GM23338 (cell line): Measurements from ENCODE around the gene CMC4. TPM values are rescaled to one million over a fixed set of nuclear protein-coding genes. Genes with fewer than 3 reads are reported as not detected.

Experiments
- ATAC-seq: fragments of 200-7000 bp; cut with Tn5 transposase; 3 replicates; pipeline ENCODE4 v1.9.1; 2020
- DNase-seq: peaks from one replicate; pipeline ENCODE4 v3.0.0-alpha.2; 2015; ENCODE audit warnings: low spot score
- H2AFZ ChIP-seq: fragments of 200-600 bp; sonication (generic); 2 replicates; pipeline ENCODE4 v1.8.0; 2016; ENCODE audit warnings: antibody characterized with exemption, mild to moderate bottlenecking, moderate library complexity
- H3F3A ChIP-seq: fragments of 200-600 bp; sonication (generic); replicated peaks from 2 replicates; pipeline ENCODE4 v1.8.0; 2017; ENCODE audit warnings: antibody characterized with exemption, mixed run types, low read depth
- H3K27ac ChIP-seq: fragments of 200-600 bp; sonication (generic); 2 replicates; pipeline ENCODE4 v1.6.1; 2016; ENCODE audit warnings: low read depth
- H3K27me3 ChIP-seq: fragments of 200-600 bp; sonication (generic); 2 replicates; pipeline ENCODE4 v1.8.0; 2016; ENCODE audit warnings: mild to moderate bottlenecking, mixed run types, moderate library complexity; ENCODE audit not compliant: insufficient read depth
- H3K36me3 ChIP-seq: fragments of 200-600 bp; sonication (generic); 2 replicates; pipeline ENCODE4 v1.8.0; 2016; ENCODE audit warnings: mild to moderate bottlenecking; ENCODE audit not compliant: insufficient read depth
- H3K4me1 ChIP-seq: fragments of 200-600 bp; sonication (generic); 2 replicates; pipeline ENCODE4 v1.8.0; 2016; ENCODE audit warnings: mild to moderate bottlenecking, moderate library complexity; ENCODE audit not compliant: insufficient read depth
- H3K4me2 ChIP-seq: fragments of 200-600 bp; sonication (generic); 2 replicates; pipeline ENCODE4 v1.7.1; 2017; ENCODE audit warnings: mixed run types
- H3K4me3 ChIP-seq: fragments of 200-600 bp; sonication (generic); 2 replicates; pipeline ENCODE4 v1.6.1; 2016; ENCODE audit warnings: mixed run types
- H3K79me2 ChIP-seq: fragments of 200-600 bp; sonication (generic); replicated peaks from 2 replicates; pipeline ENCODE4 v1.8.0; 2017; ENCODE audit warnings: mild to moderate bottlenecking; ENCODE audit not compliant: insufficient read depth
- H3K9me2 ChIP-seq: fragments of 200-600 bp; sonication (generic); 2 replicates; pipeline ENCODE4 v1.8.0; 2017; ENCODE audit not compliant: insufficient read depth
- H4K20me1 ChIP-seq: fragments of 200-600 bp; sonication (generic); replicated peaks from 2 replicates; pipeline ENCODE4 v1.8.0; 2017; ENCODE audit warnings: mild to moderate bottlenecking; ENCODE audit not compliant: insufficient read depth
- H3K27ac Mint-ChIP-seq: 2 replicates; pipeline ENCODE4 v1.8.0; 2020; ENCODE audit warnings: inconsistent platforms, mild to moderate bottlenecking, moderate library complexity, mixed read lengths
- H3K27me3 Mint-ChIP-seq: 3 replicates; pipeline ENCODE4 v1.8.0; 2022; ENCODE audit warnings: low read depth, mild to moderate bottlenecking, moderate library complexity, mixed read lengths, inconsistent platforms; ENCODE audit not compliant: insufficient read depth, poor library complexity
- H3K36me3 Mint-ChIP-seq: 3 replicates; pipeline ENCODE4 v1.8.0; 2021; ENCODE audit warnings: low read depth, mild to moderate bottlenecking, inconsistent platforms, moderate library complexity, mixed read lengths
- H3K4me1 Mint-ChIP-seq: 3 replicates; pipeline ENCODE4 v1.8.0; 2020; ENCODE audit warnings: mild to moderate bottlenecking, inconsistent platforms, mixed read lengths
- H3K4me3 Mint-ChIP-seq: 3 replicates; pipeline ENCODE4 v1.8.0; 2021; ENCODE audit warnings: moderate library complexity, mild to moderate bottlenecking, inconsistent platforms, mixed read lengths
- H3K9me3 Mint-ChIP-seq: 3 replicates; pipeline ENCODE4 v1.8.0; 2020; ENCODE audit warnings: moderate library complexity, mild to moderate bottlenecking, inconsistent platforms, mixed read lengths
- CREB1 ChIP-seq: fragments of 250-450 bp; sonication (Bioruptor Pico); IDR thresholded peaks from 2 replicates; pipeline ENCODE4 v1.5.0; 2020; ENCODE audit warnings: low read depth, mild to moderate bottlenecking, moderate library complexity
- EZH2 ChIP-seq: fragments of 200-600 bp; sonication (generic); IDR thresholded peaks from one replicate; pipeline ENCODE4 v1.8.0; 2017; ENCODE audit warnings: antibody characterized with exemption, mild to moderate bottlenecking, low read depth; ENCODE audit not compliant: unreplicated experiment
- EZH2phosphoT487 ChIP-seq: fragments of 200-600 bp; sonication (generic); IDR thresholded peaks from one replicate; pipeline ENCODE4 v1.8.1; 2018; ENCODE audit warnings: antibody characterized with exemption; ENCODE audit not compliant: unreplicated experiment
- JUNB ChIP-seq: IDR thresholded peaks from one replicate; pipeline ENCODE4 v1.6.1; 2016; ENCODE audit warnings: antibody characterized with exemption; ENCODE audit not compliant: unreplicated experiment
- POLR2AphosphoS5 ChIP-seq: IDR thresholded peaks from 2 replicates; pipeline ENCODE4 v1.6.1; 2016; ENCODE audit warnings: antibody characterized with exemption, low read depth
- REST ChIP-seq: IDR thresholded peaks from one replicate; pipeline ENCODE4 v1.6.1; 2018; ENCODE audit warnings: antibody characterized with exemption; ENCODE audit not compliant: unreplicated experiment
- STAT1 ChIP-seq: IDR thresholded peaks from one replicate; pipeline ENCODE4 v1.6.1; 2016; ENCODE audit warnings: antibody characterized with exemption; ENCODE audit not compliant: unreplicated experiment
- ZNF114 ChIP-seq: fragments of 250-450 bp; sonication (Bioruptor Pico); IDR thresholded peaks from 2 replicates; pipeline ENCODE4 v1.5.0; 2020; ENCODE audit warnings: mild to moderate bottlenecking, moderate library complexity
- ZNF331 ChIP-seq: fragments of 250-450 bp; sonication (Bioruptor Pico); IDR thresholded peaks from 2 replicates; pipeline ENCODE4 v1.5.0; 2020; ENCODE audit warnings: low read depth, mild to moderate bottlenecking, moderate library complexity
- ZNF462 ChIP-seq: fragments of 250-450 bp; sonication (Bioruptor Pico); IDR thresholded peaks from 2 replicates; pipeline ENCODE4 v1.5.0; 2020; ENCODE audit warnings: mild to moderate bottlenecking, moderate library complexity
- polyA plus RNA-seq: library from polyadenylated mRNA; unstranded; fragments of >200 nt; fragmentation: Nextera tagmentation; extraction: Ambion mirVana; gene quantifications from 2 replicates; pipeline ENCODE4 v1.2.1, GENCODE V29; 2016
- total RNA-seq: library from RNA; depleted of rRNA; stranded (reverse); fragments of >200 nt; shearing (Covaris generic); gene quantifications from 2 replicates; pipeline ENCODE4 v1.2.3, GENCODE V29; 2014
- TF ChIP-seq, protein P1 (sequence below), 2 experiments: fragments of 200-600 bp in 1 of 2; sonication (generic) in 1 of 2; conservative IDR thresholded peaks; 2 replicates each; pipeline versions ENCODE4 v1.5.1 to v1.6.1; 2016 to 2017; ENCODE audit warnings: antibody characterized with exemption in 2 of 2, low read depth in 2 of 2, mild to moderate bottlenecking in 2 of 2, moderate library complexity in 1 of 2

The CMC4 gene
- total and polyA plus RNA-seq, 2 experiments from 2014 or later: 9.9 to 16.3 TPM

DNA sequence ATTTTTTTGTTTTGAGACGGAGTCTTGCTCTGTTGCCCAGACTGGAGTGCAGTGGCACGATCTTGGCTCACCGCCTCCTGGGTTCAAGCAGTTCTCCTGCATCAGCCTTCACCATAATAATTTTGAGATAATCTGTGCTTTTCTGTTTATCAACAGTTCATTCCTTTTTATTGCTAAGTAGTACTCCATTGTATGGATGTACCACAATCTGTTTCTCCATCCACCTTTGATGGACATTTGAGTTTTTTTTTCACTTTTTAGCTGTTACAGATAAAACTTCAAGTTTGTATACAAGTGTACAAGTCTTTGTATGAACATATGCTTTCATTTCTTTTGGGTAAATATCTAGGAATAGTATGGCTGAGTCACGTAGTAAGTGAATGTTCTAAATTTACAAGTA, 35.2 kb downstream of the CMC4 start:
- H3K36me3 ChIP-seq: peaks cover 6% of the 10 kb centered on the region; the same call in 1 of the 2 replicates
- H3K4me1 ChIP-seq: no peaks in the 10 kb centered on the region
- DNase-seq: no peak
- H3K27me3 ChIP-seq: no peaks in the 10 kb centered on the region
- no peak for TF ChIP-seq ZNF462
- TF ChIP-seq EZH2phosphoT487: no peak
- no peak for TF ChIP-seq ZNF331 (CRISPR knock-in tag)
- no peak for TF ChIP-seq STAT1
- TF ChIP-seq EZH2: no peak
- no peak for TF ChIP-seq REST
- TF ChIP-seq CREB1 (CRISPR knock-in tag): no peak
- TF ChIP-seq ZNF114 (CRISPR knock-in tag): no peak
- TF ChIP-seq POLR2AphosphoS5: no peak
- TF ChIP-seq, protein P1, sequence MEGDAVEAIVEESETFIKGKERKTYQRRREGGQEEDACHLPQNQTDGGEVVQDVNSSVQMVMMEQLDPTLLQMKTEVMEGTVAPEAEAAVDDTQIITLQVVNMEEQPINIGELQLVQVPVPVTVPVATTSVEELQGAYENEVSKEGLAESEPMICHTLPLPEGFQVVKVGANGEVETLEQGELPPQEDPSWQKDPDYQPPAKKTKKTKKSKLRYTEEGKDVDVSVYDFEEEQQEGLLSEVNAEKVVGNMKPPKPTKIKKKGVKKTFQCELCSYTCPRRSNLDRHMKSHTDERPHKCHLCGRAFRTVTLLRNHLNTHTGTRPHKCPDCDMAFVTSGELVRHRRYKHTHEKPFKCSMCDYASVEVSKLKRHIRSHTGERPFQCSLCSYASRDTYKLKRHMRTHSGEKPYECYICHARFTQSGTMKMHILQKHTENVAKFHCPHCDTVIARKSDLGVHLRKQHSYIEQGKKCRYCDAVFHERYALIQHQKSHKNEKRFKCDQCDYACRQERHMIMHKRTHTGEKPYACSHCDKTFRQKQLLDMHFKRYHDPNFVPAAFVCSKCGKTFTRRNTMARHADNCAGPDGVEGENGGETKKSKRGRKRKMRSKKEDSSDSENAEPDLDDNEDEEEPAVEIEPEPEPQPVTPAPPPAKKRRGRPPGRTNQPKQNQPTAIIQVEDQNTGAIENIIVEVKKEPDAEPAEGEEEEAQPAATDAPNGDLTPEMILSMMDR (conservative IDR thresholded peaks at IDR 0.05; ENCODE audit: low read depth in 2 of 2): no peak
- no peak for TF ChIP-seq JUNB
- Mint-ChIP-seq H3K27ac (no peak overlapping the region), H3K4me1 (no peaks in the 10 kb centered on the region), H3K36me3 (peaks cover 29% of the 10 kb centered on the region; the same call in 2 of the 3 replicates), H3K4me3 (no peak overlapping the region), H3K9me3 (peaks cover 11% of the 10 kb centered on the region; the same call in 2 of the 3 replicates), H3K27me3 (peaks cover 2% of the 10 kb centered on the region)
- H3K79me2 ChIP-seq: peaks cover 23% of the 10 kb centered on the region
- H3K9me2 ChIP-seq: no peaks in the 10 kb centered on the region
- no peaks in the 10 kb centered on the region for H4K20me1 ChIP-seq
- no peak overlapping the region for H2AFZ ChIP-seq
- no peak overlapping the region for H3K4me2 ChIP-seq
- ATAC-seq: no peak
- no peak overlapping the region for H3K4me3 ChIP-seq
- no peaks in the 10 kb centered on the region for H3F3A ChIP-seq
- H3K27ac ChIP-seq: no peak overlapping the region
